DMS53 (cell line): Measurements from ENCODE around the gene GFM1.
"Not testable (repeated sequence)": the region's sequence is repeated elsewhere in the genome, so short reads cannot be mapped to it uniquely, and the experiment has no call there.

ENCODE experiments used
- DNase-seq: peaks from one replicate; lab custom pipeline; 2025; lab: John Stamatoyannopoulos, UW

GFM1 gene

GRCh38 chr3:158678687-158679086 lies 34.4 kb downstream of the GFM1 start:
- DNase-seq: no peak

- DNase-seq: peak; percentile 31
Observed at GRCh38 chr3:158679547-158680000, 35.2 kb downstream of the GFM1 start.

- DNase-seq: no peak
Observed at GRCh38 chr3:158680861-158681260, 36.5 kb downstream of the GFM1 start.

GRCh38 chr3:158683230-158683962 lies 39.1 kb downstream of the GFM1 start:
- DNase-seq: no peak

- no peak for DNase-seq
Observed at GRCh38 chr3:158685159-158685558, 40.8 kb downstream of the GFM1 start.

GRCh38 chr3:158693866-158694456 lies 49.6 kb downstream of the GFM1 start:
- DNase-seq: not testable (repeated sequence)

- peak; percentile 21 for DNase-seq
Observed at GRCh38 chr3:158696618-158697017, 52.3 kb downstream of the GFM1 start.

- no peak for DNase-seq
Observed at GRCh38 chr3:158700559-158700958, 56.2 kb downstream of the GFM1 start.

- DNase-seq: no peak
Observed at GRCh38 chr3:158701420-158702065, 57.2 kb downstream of the GFM1 start.

- DNase-seq: no peak
Observed at GRCh38 chr3:158702815-158703481, 58.6 kb downstream of the GFM1 start.

- DNase-seq: no peak
Observed at GRCh38 chr3:158703566-158703965, 59.2 kb downstream of the GFM1 start.

GRCh38 chr3:158709666-158710083 lies 65.3 kb downstream of the GFM1 start:
- DNase-seq: no peak

GRCh38 chr3:158710601-158711000 lies 66.3 kb downstream of the GFM1 start:
- no peak for DNase-seq

- DNase-seq: no peak
Observed at GRCh38 chr3:158711886-158712285, 67.6 kb downstream of the GFM1 start.

GRCh38 chr3:158712443-158712842 lies 68.1 kb downstream of the GFM1 start:
- DNase-seq: no peak

GRCh38 chr3:158713094-158713499 lies 68.8 kb downstream of the GFM1 start:
- DNase-seq: no peak

- DNase-seq: no peak
Observed at GRCh38 chr3:158717576-158717975, 73.2 kb downstream of the GFM1 start.

GRCh38 chr3:158718490-158719170 lies 74.3 kb downstream of the GFM1 start:
- DNase-seq: no peak

- DNase-seq: no peak
Observed at GRCh38 chr3:158722108-158722507, 77.8 kb downstream of the GFM1 start.

- no peak for DNase-seq
Observed at GRCh38 chr3:158723991-158724390, 79.7 kb downstream of the GFM1 start.

- no peak for DNase-seq
Observed at GRCh38 chr3:158725348-158726011, 81.2 kb downstream of the GFM1 start.
